Peyer's patch (tissue), 4 donors: ENCODE data around the gene ARL4D. TPM values are rescaled to one million over a fixed set of nuclear protein-coding genes. Genes with fewer than 3 reads are reported as not detected.
A peak's percentile ranks its signal among the peaks of the same experiment; 100 is the strongest.

Experiments used
- DNase-seq, 3 donors: peaks; one replicate each; pipeline ENCODE4 v3.0.0-alpha.2; 2017 to 2019
- H3K27ac ChIP-seq, 4 donors: fragments of 200-600 bp; sonication (generic); one replicate each; pipeline ENCODE4 v1.5.1; 2016 to 2019
- H3K27me3 ChIP-seq, 2 donors: fragments of 200-600 bp; sonication (generic); one replicate each; pipeline ENCODE4 v1.5.1; 2019
- H3K36me3 ChIP-seq, 3 donors: fragments of 200-600 bp; sonication (generic); one replicate each; pipeline ENCODE4 v1.5.1; 2016 to 2019
- H3K4me1 ChIP-seq, 4 donors: fragments of 200-600 bp; sonication (generic); one replicate each; pipeline ENCODE4 v1.5.1; 2016 to 2019
- H3K4me3 ChIP-seq, 4 donors: fragments of 200-600 bp; sonication (generic); 1 replicate in 3 of 4; 2 replicates in 1 of 4; pipeline ENCODE4 v1.5.1; 2016 to 2019; ENCODE audit warnings: mild to moderate bottlenecking in 1 of 4
- H3K9me3 ChIP-seq, 4 donors: fragments of 200-600 bp; sonication (generic); one replicate each; pipeline ENCODE4 v1.5.1; 2016 to 2019; ENCODE audit warnings: mild to moderate bottlenecking in 1 of 4
- POLR2A ChIP-seq, 2 donors: fragments of 450-650 bp; IDR thresholded peaks; one replicate each; pipeline ENCODE4 v1.5.1; 2017; ENCODE audit warnings: antibody characterized with exemption in 2 of 2, mild to moderate bottlenecking in 2 of 2, moderate library complexity in 2 of 2
- total RNA-seq, 4 donors: library from RNA; depleted of rRNA; stranded (reverse); fragments of >200 nt; gene quantifications; one replicate each; pipeline ENCODE4 v1.1.0, GENCODE V29; 2016
- TF ChIP-seq, protein P1 (sequence below), 6 experiments: fragments of 450-650 bp in 4 of 6; fragments of 200-600 bp in 2 of 6; sonication (generic) in 1 of 6; IDR thresholded peaks; one replicate each; pipeline ENCODE4 v1.5.1; 2017 to 2019; ENCODE audit warnings: antibody characterized with exemption in 6 of 6, mild to moderate bottlenecking in 3 of 6, moderate library complexity in 1 of 6

Gene ARL4D
- total RNA-seq, result 1 to 10 TPM in 1 of 4 donors, under 1 TPM in 1, not detected in 2; 0.70 to 2.3 TPM

GRCh38 chr17:43398724-43399595 is at the start of gene ARL4D:
Gene ARL4D (plus strand): TSS chr17:43398993. CDS start chr17:43399733, 740 bp downstream.
- TF ChIP-seq POLR2A (IDR thresholded peaks at IDR 0.05), result peak in 1 of 2 donors; percentile 79
- TF ChIP-seq, protein P1, sequence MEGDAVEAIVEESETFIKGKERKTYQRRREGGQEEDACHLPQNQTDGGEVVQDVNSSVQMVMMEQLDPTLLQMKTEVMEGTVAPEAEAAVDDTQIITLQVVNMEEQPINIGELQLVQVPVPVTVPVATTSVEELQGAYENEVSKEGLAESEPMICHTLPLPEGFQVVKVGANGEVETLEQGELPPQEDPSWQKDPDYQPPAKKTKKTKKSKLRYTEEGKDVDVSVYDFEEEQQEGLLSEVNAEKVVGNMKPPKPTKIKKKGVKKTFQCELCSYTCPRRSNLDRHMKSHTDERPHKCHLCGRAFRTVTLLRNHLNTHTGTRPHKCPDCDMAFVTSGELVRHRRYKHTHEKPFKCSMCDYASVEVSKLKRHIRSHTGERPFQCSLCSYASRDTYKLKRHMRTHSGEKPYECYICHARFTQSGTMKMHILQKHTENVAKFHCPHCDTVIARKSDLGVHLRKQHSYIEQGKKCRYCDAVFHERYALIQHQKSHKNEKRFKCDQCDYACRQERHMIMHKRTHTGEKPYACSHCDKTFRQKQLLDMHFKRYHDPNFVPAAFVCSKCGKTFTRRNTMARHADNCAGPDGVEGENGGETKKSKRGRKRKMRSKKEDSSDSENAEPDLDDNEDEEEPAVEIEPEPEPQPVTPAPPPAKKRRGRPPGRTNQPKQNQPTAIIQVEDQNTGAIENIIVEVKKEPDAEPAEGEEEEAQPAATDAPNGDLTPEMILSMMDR (IDR thresholded peaks at IDR 0.05), result peak in 1 of 6 experiments; percentile 5
- H3K4me1 ChIP-seq, result peaks cover 0 to 12% (median 0%) of the 10 kb centered on the region in 4 donors
- H3K36me3 ChIP-seq, result no peaks in the 10 kb centered on the region
- peak within 1 kb of the TSS; percentile 56 to 81 (median 74) for H3K27ac ChIP-seq
- H3K27me3 ChIP-seq, result no peaks in the 10 kb centered on the region
- H3K4me3 ChIP-seq, result peak within 1 kb of the TSS; percentile 43 to 79 (median 60)
- H3K9me3 ChIP-seq, result no peaks in the 10 kb centered on the region
- peak; percentile 81 to 96 (median 93) for DNase-seq

DNA sequence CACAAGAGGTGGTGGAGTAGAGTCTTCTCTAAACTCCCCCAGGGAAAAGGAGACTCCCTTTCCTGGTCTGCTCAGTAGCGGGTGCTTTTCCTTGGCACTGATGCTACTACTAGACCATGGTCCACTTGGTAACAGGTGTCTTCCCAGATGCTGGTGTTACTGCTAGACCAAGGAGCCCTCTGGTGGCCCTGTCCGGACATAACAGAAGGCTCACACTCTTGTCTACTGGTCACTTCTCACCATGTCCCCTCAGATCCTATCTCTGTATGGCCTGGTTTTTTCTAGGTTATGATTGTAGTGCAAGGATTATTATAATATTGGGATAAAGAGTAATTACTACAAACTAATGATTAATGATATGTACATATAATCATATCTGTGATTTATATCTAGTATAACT is 49.7 kb upstream of the ARL4D start:
- no peaks in the 10 kb centered on the region for H3K4me1 ChIP-seq
- H3K27ac ChIP-seq, result no peak overlapping the region
- no peaks in the 10 kb centered on the region for H3K36me3 ChIP-seq
- H3K4me3 ChIP-seq, result no peak overlapping the region
- DNase-seq, result no peak
- no peaks in the 10 kb centered on the region for H3K27me3 ChIP-seq
- H3K9me3 ChIP-seq, result peaks cover 0 to 34% (median 17%) of the 10 kb centered on the region in 4 donors
- no peak for TF ChIP-seq POLR2A (IDR thresholded peaks at IDR 0.05)
- TF ChIP-seq, protein P1 (IDR thresholded peaks at IDR 0.05), result no peak

- no peaks in the 10 kb centered on the region for H3K36me3 ChIP-seq
- DNase-seq, result peak in 1 of 3 donors; percentile 81
- no peak overlapping the region for H3K4me3 ChIP-seq
- H3K9me3 ChIP-seq, result peaks cover 0 to 34% (median 17%) of the 10 kb centered on the region in 4 donors
- no peaks in the 10 kb centered on the region for H3K27me3 ChIP-seq
- H3K27ac ChIP-seq, result peak overlapping the region in 1 of 4 donors; percentile 67
- TF ChIP-seq, protein P1 (IDR thresholded peaks at IDR 0.05), result no peak
- peak in 1 of 2 donors; percentile 17 for TF ChIP-seq POLR2A (IDR thresholded peaks at IDR 0.05)
- no peaks in the 10 kb centered on the region for H3K4me1 ChIP-seq
These were observed 47.9 kb upstream of the ARL4D start for GRCh38 chr17:43350888-43351361.

- DNase-seq, result no peak
- H3K4me1 ChIP-seq, result no peaks in the 10 kb centered on the region
- no peaks in the 10 kb centered on the region for H3K27me3 ChIP-seq
- no peak for TF ChIP-seq POLR2A (IDR thresholded peaks at IDR 0.05)
- TF ChIP-seq, protein P1 (IDR thresholded peaks at IDR 0.05), result no peak
- peaks cover 0 to 33% (median 17%) of the 10 kb centered on the region in 4 donors for H3K9me3 ChIP-seq
- H3K27ac ChIP-seq, result peak overlapping the region in 1 of 4 donors; percentile 67
- no peaks in the 10 kb centered on the region for H3K36me3 ChIP-seq
- no peak overlapping the region for H3K4me3 ChIP-seq
These were observed 47.1 kb upstream of the ARL4D start for GRCh38 chr17:43351691-43352090.

- TF ChIP-seq, protein P1 (IDR thresholded peaks at IDR 0.05), result no peak
- no peak for TF ChIP-seq POLR2A (IDR thresholded peaks at IDR 0.05)
- Histone ChIP-seq H3K36me3 (no peaks in the 10 kb centered on the region), H3K27me3 (no peaks in the 10 kb centered on the region), H3K27ac (no peak overlapping the region), H3K4me3 (no peak overlapping the region), H3K4me1 (no peaks in the 10 kb centered on the region), H3K9me3 (peaks cover 0 to 23% (median 10%) of the 10 kb centered on the region in 4 donors)
- no peak for DNase-seq
These were observed 46.0 kb upstream of the ARL4D start for GRCh38 chr17:43352579-43353331.
